HG02759 (cell line): ENCODE results near the gene FERMT3.
A peak's percentile ranks its signal among the peaks of the same experiment; 100 is the strongest.

Experiments
- ATAC-seq: cut with Tn5 transposase; IDR thresholded peaks from one replicate; pipeline ENCODE4 v1.9.1; 2021; ENCODE audit warnings: mild to moderate bottlenecking, moderate library complexity; ENCODE audit not compliant: unreplicated experiment

FERMT3 gene

DNA sequence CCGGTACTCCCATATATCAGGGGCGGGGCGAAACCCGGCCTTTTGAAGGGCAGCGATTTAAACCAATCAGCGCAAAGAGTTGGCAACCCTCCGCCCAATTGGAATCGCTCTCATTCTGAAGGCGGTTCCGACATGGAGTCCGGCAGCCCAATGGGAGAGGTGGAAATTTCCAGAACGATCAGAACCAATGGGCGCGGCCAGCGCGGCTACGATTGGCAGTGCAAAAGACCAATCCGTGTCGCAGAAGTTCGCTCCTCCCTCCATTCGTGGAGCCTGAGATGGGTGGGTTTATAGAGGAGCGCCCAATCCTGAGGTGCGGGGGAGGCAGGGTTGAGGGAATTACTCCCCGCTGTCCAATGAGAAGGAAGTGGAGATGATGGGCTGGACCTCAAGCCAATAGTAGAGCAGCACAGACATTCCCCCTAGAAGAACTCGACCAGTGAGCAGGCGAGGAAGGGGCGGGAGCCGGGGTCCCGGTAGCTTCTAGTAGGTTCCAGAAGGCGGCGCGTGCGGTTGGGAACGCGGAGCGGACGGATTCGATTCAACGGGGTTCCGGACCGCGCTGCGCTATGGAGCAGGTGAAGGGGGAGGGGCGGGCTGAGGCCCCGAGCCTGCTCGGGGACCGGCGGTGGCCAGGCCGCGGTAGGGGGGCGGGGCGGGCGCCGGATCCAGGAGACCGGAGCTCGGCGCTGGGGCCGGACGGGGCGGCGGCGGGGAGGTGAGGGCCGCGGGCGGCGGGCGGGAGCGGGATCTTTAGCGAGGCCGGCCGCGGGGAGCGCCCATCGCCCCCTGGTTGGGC lies 20.6 kb upstream of the FERMT3 start, which contains the start of gene STIP1:
STIP1 (plus strand) TSS at position 479 of the 799 bp plus-strand sequence; CDS start at position 570, 91 bp downstream.
- peak; percentile 86 for ATAC-seq

GRCh38 chr11:64186492-64187165 lies 19.9 kb upstream of the FERMT3 start:
- ATAC-seq: no peak

- no peak for ATAC-seq
These were observed 14.1 kb upstream of the FERMT3 start for GRCh38 chr11:64192434-64192833.

DNA sequence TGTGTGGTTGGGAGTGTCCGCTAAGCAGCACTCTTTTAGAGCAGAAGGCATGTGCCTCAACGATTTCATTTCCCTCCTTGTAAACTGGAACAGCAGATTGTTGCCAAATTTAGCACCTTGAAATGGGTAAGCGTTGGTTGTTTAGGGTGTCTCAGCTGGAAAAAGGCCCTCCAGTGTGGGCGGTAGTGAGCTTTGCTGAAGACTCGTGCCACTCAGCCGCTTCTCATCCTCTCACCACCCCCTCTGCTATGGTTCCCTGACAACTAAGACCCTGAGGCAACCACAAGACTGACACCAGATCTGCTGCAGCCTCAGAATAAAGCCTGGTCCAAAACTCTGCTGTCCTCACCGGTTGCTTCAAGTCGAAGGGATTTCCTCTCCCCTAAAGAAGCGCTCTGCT lies 9.9 kb upstream of the FERMT3 start:
- ATAC-seq: no peak

DNA sequence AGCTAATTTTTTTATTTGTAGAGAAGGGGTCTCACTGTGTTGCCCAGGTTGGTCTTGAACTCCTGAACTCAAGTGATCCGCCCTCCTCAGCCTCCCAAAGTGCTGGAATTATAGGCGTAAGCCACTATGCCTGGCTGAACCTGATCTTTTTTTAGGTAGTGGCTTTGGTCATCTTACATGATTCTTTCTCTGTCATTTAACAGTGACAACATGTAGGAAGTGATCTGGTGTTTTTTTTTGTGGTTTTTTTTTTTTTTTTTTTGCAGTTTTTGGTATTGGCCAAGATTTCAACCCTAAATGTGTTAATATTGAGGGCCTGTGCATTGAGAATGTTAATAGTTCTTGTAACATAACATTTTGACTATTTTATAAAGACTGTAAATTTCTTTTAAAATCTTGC lies 8.0 kb upstream of the FERMT3 start:
- ATAC-seq: no peak

- ATAC-seq: no peak
These were observed 5.0 kb upstream of the FERMT3 start for GRCh38 chr11:64201543-64201942.

GRCh38 chr11:64202992-64203391 lies 3.5 kb upstream of the FERMT3 start:
- ATAC-seq: no peak

GRCh38 chr11:64203421-64204079 lies 3.0 kb upstream of the FERMT3 start:
- ATAC-seq: no peak

DNA sequence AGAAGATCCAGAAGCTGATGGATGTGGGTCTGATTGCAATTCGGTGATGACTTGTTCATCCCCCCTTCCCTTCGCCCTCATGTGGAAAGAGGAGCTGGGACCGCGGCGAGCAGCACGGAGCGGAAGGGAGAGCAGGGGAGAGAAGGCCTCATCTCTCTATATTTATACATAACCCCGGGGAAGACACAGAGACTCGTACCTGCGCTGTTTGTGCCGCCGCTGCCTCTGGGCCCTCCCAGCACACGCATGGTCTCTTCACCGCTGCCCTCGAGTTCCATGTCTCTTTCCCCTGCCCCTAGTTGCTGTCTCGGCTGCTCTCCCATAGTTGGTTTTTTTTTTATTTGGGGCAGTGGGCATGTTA lies 2.5 kb upstream of the FERMT3 start:
- ATAC-seq: no peak

DNA sequence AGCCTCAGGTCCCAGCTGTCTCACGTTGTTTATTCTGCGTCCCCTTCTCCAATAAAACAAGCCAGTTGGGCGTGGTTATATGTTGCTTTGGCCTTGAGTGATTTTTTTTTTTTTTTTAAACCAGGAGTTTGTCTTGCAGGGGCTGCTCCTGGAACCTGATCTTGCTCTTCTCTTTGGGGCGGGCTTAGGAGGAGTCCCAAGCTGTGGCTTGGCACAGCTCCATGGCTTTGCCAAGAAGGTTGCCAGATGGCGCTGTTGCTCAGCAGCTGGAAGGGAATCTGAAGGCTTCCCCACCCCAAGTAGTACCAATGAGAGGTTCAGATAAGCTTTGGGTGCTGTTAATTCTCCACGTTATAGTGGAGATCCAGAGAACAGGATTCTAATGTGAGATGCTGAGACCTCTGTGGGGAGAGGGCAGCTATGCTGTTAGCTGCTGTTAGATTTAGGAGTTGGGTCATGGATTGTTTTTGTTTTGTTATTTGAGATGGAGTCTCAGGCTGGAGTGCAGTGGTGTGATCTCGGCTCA lies 2.0 kb upstream of the FERMT3 start:
- ATAC-seq: no peak

GRCh38 chr11:64207256-64208085 lies 950 bp downstream of the FERMT3 start:
- ATAC-seq: peak; percentile 62

DNA sequence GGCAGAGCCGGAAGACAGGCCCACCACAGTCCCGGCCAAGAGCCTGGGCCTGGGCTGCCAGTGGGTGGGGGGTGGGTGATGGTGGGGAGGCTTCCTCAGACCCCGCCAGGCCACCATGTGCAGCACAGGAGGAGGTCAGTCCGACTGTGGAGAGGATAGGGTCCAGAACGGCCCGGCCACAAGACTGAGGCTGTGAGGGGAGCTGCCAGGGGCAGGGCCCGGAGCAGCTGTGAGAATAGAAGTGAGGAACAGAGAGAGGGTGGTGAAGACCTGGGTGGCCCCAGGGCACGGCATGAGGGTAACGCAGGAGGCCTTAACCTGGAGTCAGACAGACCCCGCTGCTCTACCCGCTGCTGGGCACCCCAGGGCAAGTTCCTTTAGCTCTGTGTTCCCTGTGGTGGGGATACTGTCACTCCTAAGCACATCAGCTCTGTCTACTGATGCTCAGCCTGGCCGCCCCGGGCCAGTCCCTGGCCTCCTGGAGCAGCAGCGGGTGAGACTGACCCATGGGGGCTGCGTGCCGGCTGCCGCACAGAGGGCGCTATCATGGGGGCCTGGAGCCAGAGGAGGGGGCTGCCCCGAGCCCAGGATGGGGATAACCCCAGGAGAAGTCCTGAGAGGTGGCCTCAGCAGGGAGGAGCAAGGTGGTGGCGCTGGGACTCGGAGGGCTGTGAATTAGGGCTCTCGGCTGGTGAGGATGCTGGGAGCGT lies 1.7 kb downstream of the FERMT3 start:
- no peak for ATAC-seq

- ATAC-seq: no peak
These were observed 2.5 kb downstream of the FERMT3 start for GRCh38 chr11:64208796-64209562.

GRCh38 chr11:64209563-64209843 lies 3.0 kb downstream of the FERMT3 start:
- no peak for ATAC-seq

- no peak for ATAC-seq
These were observed 3.9 kb downstream of the FERMT3 start for GRCh38 chr11:64210301-64211020.

GRCh38 chr11:64211181-64211872 lies 4.8 kb downstream of the FERMT3 start:
- no peak for ATAC-seq

GRCh38 chr11:64216879-64217278 lies 10.4 kb downstream of the FERMT3 start:
- no peak for ATAC-seq

DNA sequence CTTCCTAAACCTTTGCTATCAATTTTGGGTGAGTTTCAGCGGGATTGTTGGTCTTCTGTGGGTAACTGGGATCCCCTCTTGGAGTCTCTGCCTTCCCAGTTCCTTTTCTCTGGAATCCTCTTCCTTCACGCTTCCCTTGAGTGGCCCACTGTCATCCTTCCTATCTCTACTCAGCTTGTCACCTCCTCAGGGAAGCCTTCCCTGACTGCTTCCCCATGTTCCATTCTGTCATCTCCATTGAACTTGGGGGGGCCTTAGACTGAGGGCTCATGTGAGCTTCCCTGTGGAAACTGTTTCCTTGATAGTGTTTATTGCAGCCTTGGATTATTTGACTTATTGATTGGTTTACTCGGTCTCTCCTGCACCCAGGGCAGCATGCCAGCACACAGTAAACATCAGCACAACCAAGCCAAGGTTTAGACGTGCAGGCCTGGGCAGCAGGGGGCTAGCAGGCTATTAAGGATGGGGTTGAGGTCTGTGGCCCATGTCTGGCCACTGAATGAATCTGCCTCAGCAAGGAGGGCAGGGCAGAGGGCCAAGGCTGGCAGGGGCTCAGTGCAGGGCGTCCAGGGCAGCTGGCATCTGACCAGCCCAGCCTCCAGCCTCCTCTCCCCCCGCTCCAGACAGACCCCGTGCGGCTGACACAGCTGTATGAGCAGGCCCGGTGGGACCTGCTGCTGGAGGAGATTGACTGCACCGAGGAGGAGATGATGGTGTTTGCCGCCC lies 12.3 kb downstream of the FERMT3 start:
- no peak for ATAC-seq
